Endothelial cell of umbilical vein (primary cell): Measurements from ENCODE around the gene GARIN5B. TPM values are rescaled to one million over a fixed set of nuclear protein-coding genes. Genes with fewer than 3 reads are reported as not detected.

Experiments
- BruUV-seq: library from RNA; stranded (reverse); fragments of 400-500 nt; replicated peaks from 2 replicates; lab custom pipeline; 2021; lab: Mats Ljungman, UMichigan
- CTCF ChIA-PET: fragments of 300-600, 350-600 bp; sonication (Branson Sonifier 250); formaldehyde crosslinking; loops from one replicate; lab custom pipeline; 2021; ENCODE audit warnings: antibody characterized with exemption, inconsistent platforms; lab: Charles Lee
- POLR2A ChIA-PET: fragments of 300-600, 350-600 bp; sonication (Branson Sonifier 250); formaldehyde crosslinking; loops from one replicate; lab custom pipeline; 2021; ENCODE audit warnings: antibody characterized with exemption, inconsistent platforms; lab: Charles Lee
- DNase-seq: peaks from one replicate; pipeline ENCODE4 v3.0.0-alpha.2; 2011; ENCODE audit warnings: low read depth, low spot score
- FAIRE-seq: peaks from 2 replicates; lab custom pipeline; 2011; peaks lifted over from hg19 to GRCh38; lab: Jason Lieb, UNC
- H2AFZ ChIP-seq: 2 replicates; pipeline ENCODE4 v1.6.0; 2012; ENCODE audit warnings: low read depth, low read length, control low read depth, inconsistent platforms
- H3K27ac ChIP-seq: 2 replicates; pipeline ENCODE4 v1.5.1; 2011; ENCODE audit warnings: low read depth, mild to moderate bottlenecking, control low read depth, low read length, moderate library complexity; ENCODE audit not compliant: insufficient read depth
- H3K27me3 ChIP-seq, 2 experiments: 2 replicates each; pipeline versions ENCODE4 v1.6.0 to v1.6.1; 2011; ENCODE audit warnings: low read length in 2 of 2, mixed read lengths in 1 of 2; ENCODE audit not compliant: control insufficient read depth in 2 of 2, insufficient read depth in 2 of 2
- H3K36me3 ChIP-seq, 2 experiments: 2 replicates in 1 of 2; 3 replicates in 1 of 2; pipeline ENCODE4 v1.5.1; 2011; ENCODE audit warnings: low read length in 2 of 2, mild to moderate bottlenecking in 1 of 2, moderate library complexity in 1 of 2; ENCODE audit not compliant: control insufficient read depth in 2 of 2, insufficient read depth in 2 of 2; ENCODE audit errors: extremely low read depth in 1 of 2
- H3K4me1 ChIP-seq: 3 replicates; pipeline ENCODE4 v1.5.1; 2011; ENCODE audit warnings: mild to moderate bottlenecking, low read length; ENCODE audit not compliant: control insufficient read depth, insufficient read depth; ENCODE audit errors: extremely low read depth
- H3K4me2 ChIP-seq: 2 replicates; pipeline ENCODE4 v1.6.1; 2011; ENCODE audit warnings: low read length, control low read depth, mixed read lengths; ENCODE audit not compliant: insufficient read depth
- H3K4me3 ChIP-seq, 3 experiments: fragments of 200-600 bp in 1 of 3; sonication (generic), shearing (Covaris generic) in 1 of 3; replicated peaks in 1 of 3; 2 replicates each; pipeline ENCODE4 v1.5.1; 2011 to 2016; ENCODE audit warnings: control low read depth in 3 of 3, low read length in 3 of 3, mild to moderate bottlenecking in 2 of 3, inconsistent platforms in 1 of 3, low read depth in 1 of 3, moderate library complexity in 1 of 3; ENCODE audit not compliant: insufficient read depth in 1 of 3
- H3K79me2 ChIP-seq: 2 replicates; pipeline ENCODE4 v1.6.0; 2012; ENCODE audit warnings: low read length, inconsistent platforms; ENCODE audit not compliant: control insufficient read depth, insufficient read depth
- H3K9ac ChIP-seq: replicated peaks from 2 replicates; pipeline ENCODE3; 2011; ENCODE audit warnings: low read length, control low read depth; ENCODE audit not compliant: insufficient read depth; ENCODE audit errors: extremely low read depth
- H3K9me1 ChIP-seq: replicated peaks from 3 replicates; pipeline ENCODE4 v1.6.0; 2011; ENCODE audit warnings: mild to moderate bottlenecking, low read length; ENCODE audit not compliant: control insufficient read depth, insufficient read depth; ENCODE audit errors: extremely low read depth
- H3K9me3 ChIP-seq: replicated peaks from 2 replicates; pipeline ENCODE4 v1.5.1; 2012; ENCODE audit warnings: low read length, inconsistent platforms; ENCODE audit not compliant: control insufficient read depth, insufficient read depth
- H4K20me1 ChIP-seq: replicated peaks from 2 replicates; pipeline ENCODE3; 2011; ENCODE audit warnings: mild to moderate bottlenecking, low read length; ENCODE audit not compliant: control insufficient read depth, insufficient read depth; ENCODE audit errors: extremely low read depth
- CTCF ChIP-seq, 2 donors: IDR thresholded peaks; 1 replicate in 1 of 2; 2 replicates in 1 of 2; pipeline ENCODE4 v1.5.1; 2011; ENCODE audit warnings: low read length in 2 of 2, mild to moderate bottlenecking in 2 of 2, moderate library complexity in 2 of 2, control low read depth in 1 of 2, inconsistent platforms in 1 of 2, low read depth in 1 of 2; ENCODE audit not compliant: insufficient read depth in 1 of 2; ENCODE audit errors: extremely low read depth in 1 of 2
- POLR2A ChIP-seq: IDR thresholded peaks from 2 replicates; pipeline ENCODE4 v1.6.1; 2012; ENCODE audit warnings: low read depth, mild to moderate bottlenecking, control low read depth, low read length
- dilution Hi-C: fragments of 300-500 bp; cut with MboI; formaldehyde crosslinking; loops from one replicate; pipeline ENCODE4 v1.15.0; 2019; ENCODE audit warnings: low sequenced_read_pairs; ENCODE audit not compliant: extremely low pct_ligation_motif_present
- intact Hi-C: fragments of 100-400 bp; cut with micrococcal nuclease; formaldehyde crosslinking; loops from one replicate; pipeline ENCODE4 v1.10.0; 2022
- polyA plus RNA-seq, 4 experiments: library from polyadenylated mRNA; depleted of rRNA in 3 of 4; stranded (reverse) in 3 of 4; unstranded in 1 of 4; fragments of >200 nt; gene quantifications; 2 replicates each; pipeline versions ENCODE4 v1.2.1 to v1.2.3, GENCODE V29; 2011 to 2012; ENCODE audit warnings: missing spikeins in 1 of 4
- total RNA-seq: library from RNA; stranded (reverse); gene quantifications from 2 replicates; pipeline ENCODE4 v1.2.3, GENCODE V29; 2021

GARIN5B gene
- total and polyA plus RNA-seq, 2 donors (not counting 3 experiments of a cell fraction or from before 2014, with no cell fraction given): not detected

- Histone ChIP-seq H3K36me3 (peaks cover 14 to 30% of the 10 kb centered on the region in 2 experiments), H3K27me3 (no peaks in the 10 kb centered on the region), H3K4me2 (no peak overlapping the region), H3K9ac (no peak overlapping the region), H4K20me1 (peaks cover 4% of the 10 kb centered on the region), H3K27ac (no peak overlapping the region), H3K4me3 (no peak overlapping the region), H3K79me2 (peaks cover 41% of the 10 kb centered on the region), H2AFZ (no peak overlapping the region), H3K4me1 (peaks cover 25% of the 10 kb centered on the region), H3K9me1 (no peaks in the 10 kb centered on the region), H3K9me3 (no peaks in the 10 kb centered on the region)
- CTCF ChIA-PET: interaction anchor here (1.1 to 1.9 kb wide), 2 partner anchors 88 to 98 kb away, joined by 3 to 8 read pairs; no protein-coding TSS in a partner anchor
- FAIRE-seq (no peak), DNase-seq (no peak)
- intact Hi-C loops (loop anchor here (10.0 kb wide), 2 partner anchors 215 to 245 kb away; partner anchors contain the start of genes TNNT1, ZNF524 and ZNF865), dilution Hi-C loops (no loop called here)
- TF ChIP-seq POLR2A (peak; percentile 40), CTCF (IDR thresholded peaks at IDR 0.05; ENCODE audit: extremely low read depth in 1 of 2, insufficient read depth in 1 of 2, low read depth in 1 of 2, low read length in 2 of 2) (no peak)
- POLR2A ChIA-PET: interaction anchor here (0.5 to 1.4 kb wide), 4 partner anchors 14 to 246 kb away, joined by 3 to 5 read pairs (median 4); partner anchors contain the start of gene UBE2S
- BruUV-seq: no TSS peak
Observed at GRCh38 chr19:55389386-55390317, 26.6 kb upstream of the GARIN5B start.
